Parathyroid adenoma (tissue), 2 donors: ENCODE results near the gene MREG.

Source experiments
- H2AFZ ChIP-seq: fragments of 300-600 bp; sonication (generic); one replicate; pipeline ENCODE4 v1.7.0; 2017; ENCODE audit warnings: antibody characterized with exemption, mild to moderate bottlenecking
- H3K27ac ChIP-seq: fragments of 300-600 bp; sonication (generic); one replicate; pipeline ENCODE4 v1.7.0; 2017
- H3K27me3 ChIP-seq: fragments of 300-600 bp; sonication (generic); one replicate; pipeline ENCODE4 v1.7.0; 2017; ENCODE audit warnings: low read length; ENCODE audit not compliant: control insufficient read depth, insufficient read depth
- H3K36me3 ChIP-seq: fragments of 300-600 bp; sonication (generic); one replicate; pipeline ENCODE4 v1.7.0; 2017; ENCODE audit warnings: low read length; ENCODE audit not compliant: control insufficient read depth, insufficient read depth
- H3K4me1 ChIP-seq: fragments of 300-600 bp; sonication (generic); one replicate; pipeline ENCODE4 v1.7.0; 2017; ENCODE audit warnings: control low read depth
- H3K4me2 ChIP-seq: fragments of 300-600 bp; sonication (generic); one replicate; pipeline ENCODE4 v1.7.0; 2017; ENCODE audit warnings: low read length
- H3K4me3 ChIP-seq: fragments of 300-600 bp; sonication (generic); one replicate; pipeline ENCODE4 v1.7.0; 2017; ENCODE audit warnings: low read depth, low read length
- H3K79me2 ChIP-seq: fragments of 300-600 bp; sonication (generic); one replicate; pipeline ENCODE4 v1.7.0; 2017; ENCODE audit warnings: control low read depth
- H3K9ac ChIP-seq: fragments of 300-600 bp; sonication (generic); one replicate; pipeline ENCODE4 v1.7.0; 2017; ENCODE audit warnings: mild to moderate bottlenecking
- H3K9me3 ChIP-seq: fragments of 300-600 bp; sonication (generic); one replicate; pipeline ENCODE4 v1.7.0; 2017; ENCODE audit warnings: low read length; ENCODE audit not compliant: control insufficient read depth
- CTCF ChIP-seq: fragments of 300-600 bp; sonication (generic); IDR thresholded peaks from one replicate; pipeline ENCODE4 v1.7.0; 2017; ENCODE audit warnings: antibody characterized with exemption, mild to moderate bottlenecking
- donor health status: primary hyperparathyroidism.

MREG gene

GRCh38 chr2:215967590-215968378, 45.6 kb downstream of the MREG start:
- no peak overlapping the region for H3K27ac ChIP-seq
- no peaks in the 10 kb centered on the region for H3K27me3 ChIP-seq
- H3K36me3 ChIP-seq = no peaks in the 10 kb centered on the region
- no peak overlapping the region for H3K4me3 ChIP-seq
- no peak overlapping the region for H3K4me2 ChIP-seq
- H3K4me1 ChIP-seq = peaks cover 17% of the 10 kb centered on the region
- no peak for TF ChIP-seq CTCF
- no peak overlapping the region for H3K9ac ChIP-seq
- H3K9me3 ChIP-seq = no peaks in the 10 kb centered on the region
- peaks cover 4% of the 10 kb centered on the region for H3K79me2 ChIP-seq
- H2AFZ ChIP-seq = no peak overlapping the region

GRCh38 chr2:215966951-215967350, 46.4 kb downstream of the MREG start:
- H3K36me3 ChIP-seq = no peaks in the 10 kb centered on the region
- H3K9ac ChIP-seq = no peak overlapping the region
- H3K4me2 ChIP-seq = no peak overlapping the region
- no peak overlapping the region for H3K4me3 ChIP-seq
- H3K9me3 ChIP-seq = no peaks in the 10 kb centered on the region
- H3K4me1 ChIP-seq = peaks cover 13% of the 10 kb centered on the region
- H3K79me2 ChIP-seq = peaks cover 4% of the 10 kb centered on the region
- H3K27me3 ChIP-seq = no peaks in the 10 kb centered on the region
- TF ChIP-seq CTCF = no peak
- H2AFZ ChIP-seq = no peak overlapping the region
- no peak overlapping the region for H3K27ac ChIP-seq

- Histone ChIP-seq H3K36me3 (no peaks in the 10 kb centered on the region), H3K4me1 (peaks cover 6% of the 10 kb centered on the region), H3K79me2 (peaks cover 4% of the 10 kb centered on the region), H3K9me3 (no peaks in the 10 kb centered on the region), H3K27ac (no peak overlapping the region), H3K4me2 (no peak overlapping the region), H3K9ac (no peak overlapping the region), H3K4me3 (no peak overlapping the region), H2AFZ (no peak overlapping the region), H3K27me3 (no peaks in the 10 kb centered on the region)
- TF ChIP-seq CTCF = no peak
Measured at GRCh38 chr2:215966274-215966673, 47.1 kb downstream of the MREG start.

GRCh38 chr2:215965532-215966165, 47.7 kb downstream of the MREG start:
- H3K27ac ChIP-seq = no peak overlapping the region
- no peak overlapping the region for H2AFZ ChIP-seq
- no peaks in the 10 kb centered on the region for H3K36me3 ChIP-seq
- no peaks in the 10 kb centered on the region for H3K9me3 ChIP-seq
- no peak for TF ChIP-seq CTCF
- H3K4me1 ChIP-seq = peaks cover 4% of the 10 kb centered on the region
- peaks cover 4% of the 10 kb centered on the region for H3K79me2 ChIP-seq
- H3K27me3 ChIP-seq = no peaks in the 10 kb centered on the region
- no peak overlapping the region for H3K9ac ChIP-seq
- no peak overlapping the region for H3K4me3 ChIP-seq
- H3K4me2 ChIP-seq = no peak overlapping the region
